Measurements from ENCODE around the gene MYO5B. TPM values are rescaled to one million over a fixed set of nuclear protein-coding genes. Genes with fewer than 3 reads are reported as not detected.

The MYO5B gene
- total RNA-seq, 1 donor, result under 0.01 TPM

- no peak for TF ChIP-seq CTCF (IDR thresholded peaks at IDR 0.05; ENCODE audit: insufficient read depth, low read depth, low read length)
- H3K4me3 ChIP-seq (ENCODE audit: low read depth, low read length), result no peak overlapping the region
- DNase-seq (ENCODE audit: low read depth), result no peak
Observed at GRCh38 chr18:49884959-49885358, 310.0 kb downstream of the MYO5B start.

- DNase-seq (ENCODE audit: low read depth), result no peak
- no peak overlapping the region for H3K4me3 ChIP-seq (ENCODE audit: low read depth, low read length)
- no peak for TF ChIP-seq CTCF (IDR thresholded peaks at IDR 0.05; ENCODE audit: insufficient read depth, low read depth, low read length)
Observed at GRCh38 chr18:49884465-49884864, 310.5 kb downstream of the MYO5B start.

- no peak overlapping the region for H3K4me3 ChIP-seq (ENCODE audit: low read depth, low read length)
- TF ChIP-seq CTCF (IDR thresholded peaks at IDR 0.05; ENCODE audit: insufficient read depth, low read depth, low read length), result no peak
- DNase-seq (ENCODE audit: low read depth), result peak; percentile 81
Observed at GRCh38 chr18:49880661-49881060, 314.3 kb downstream of the MYO5B start.

GRCh38 chr18:49879271-49879580 is 315.7 kb downstream of the MYO5B start:
- TF ChIP-seq CTCF (IDR thresholded peaks at IDR 0.05; ENCODE audit: insufficient read depth, low read depth, low read length), result no peak
- DNase-seq (ENCODE audit: low read depth), result no peak
- no peak overlapping the region for H3K4me3 ChIP-seq (ENCODE audit: low read depth, low read length)

- H3K4me3 ChIP-seq (ENCODE audit: low read depth, low read length), result no peak overlapping the region
- DNase-seq (ENCODE audit: low read depth), result peak; percentile 66
- no peak for TF ChIP-seq CTCF (IDR thresholded peaks at IDR 0.05; ENCODE audit: insufficient read depth, low read depth, low read length)
Observed at GRCh38 chr18:49878567-49879270, 316.2 kb downstream of the MYO5B start.

- TF ChIP-seq CTCF (IDR thresholded peaks at IDR 0.05; ENCODE audit: insufficient read depth, low read depth, low read length), result no peak
- no peak overlapping the region for H3K4me3 ChIP-seq (ENCODE audit: low read depth, low read length)
- no peak for DNase-seq (ENCODE audit: low read depth)
Observed at GRCh38 chr18:49878015-49878414, 316.9 kb downstream of the MYO5B start.

- peak; percentile 43 for DNase-seq (ENCODE audit: low read depth)
- no peak for TF ChIP-seq CTCF (IDR thresholded peaks at IDR 0.05; ENCODE audit: insufficient read depth, low read depth, low read length)
- no peak overlapping the region for H3K4me3 ChIP-seq (ENCODE audit: low read depth, low read length)
Observed at GRCh38 chr18:49876536-49876935, 318.4 kb downstream of the MYO5B start.
